ENCODE results near the gene CTRB2.
A peak's percentile ranks its signal among the peaks of the same experiment; 100 is the strongest.

Gene CTRB2

DNA sequence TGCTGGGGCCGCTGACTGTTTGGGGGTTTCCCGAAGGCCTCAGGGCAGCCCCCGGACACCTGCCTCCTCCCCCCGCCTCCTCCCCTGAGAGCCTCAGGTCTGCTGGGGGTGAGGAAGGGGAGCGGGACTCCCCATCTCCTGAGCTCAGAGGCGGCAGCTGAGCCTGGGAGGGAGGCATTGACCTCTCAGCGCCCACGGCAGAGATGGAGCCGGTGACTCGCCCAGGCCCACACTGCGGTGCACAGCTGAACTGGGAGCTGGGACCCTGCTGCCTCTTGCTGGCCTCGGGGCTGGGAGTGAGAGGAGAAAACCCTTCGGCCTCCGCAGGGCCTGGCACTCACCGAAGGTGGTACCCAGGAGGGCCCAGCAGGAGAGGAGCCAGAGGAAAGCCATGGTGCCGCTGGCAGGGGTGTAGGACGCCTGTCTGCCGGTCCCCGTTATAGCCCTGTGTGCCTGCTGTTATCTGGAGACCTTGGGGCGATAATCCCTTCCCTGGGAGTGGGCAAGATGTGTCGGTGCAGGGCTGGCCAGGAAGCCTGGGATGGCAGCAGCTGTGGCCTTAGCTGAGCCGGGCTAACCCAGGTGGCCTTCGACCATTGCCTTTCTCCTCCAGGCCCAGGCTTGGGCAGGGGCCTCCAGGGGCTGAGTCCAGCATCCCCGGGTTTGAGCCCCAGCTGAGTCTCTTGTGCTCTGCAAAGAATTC lies at the start of gene CTRB2:
Gene CTRB2, minus strand, starts transcription at position 413 of the 703 bp plus-strand sequence. Its CDS starts 20 bp downstream, at position 393.
- no peak for DNase-seq (ENCODE audit: low spot score)

DNA sequence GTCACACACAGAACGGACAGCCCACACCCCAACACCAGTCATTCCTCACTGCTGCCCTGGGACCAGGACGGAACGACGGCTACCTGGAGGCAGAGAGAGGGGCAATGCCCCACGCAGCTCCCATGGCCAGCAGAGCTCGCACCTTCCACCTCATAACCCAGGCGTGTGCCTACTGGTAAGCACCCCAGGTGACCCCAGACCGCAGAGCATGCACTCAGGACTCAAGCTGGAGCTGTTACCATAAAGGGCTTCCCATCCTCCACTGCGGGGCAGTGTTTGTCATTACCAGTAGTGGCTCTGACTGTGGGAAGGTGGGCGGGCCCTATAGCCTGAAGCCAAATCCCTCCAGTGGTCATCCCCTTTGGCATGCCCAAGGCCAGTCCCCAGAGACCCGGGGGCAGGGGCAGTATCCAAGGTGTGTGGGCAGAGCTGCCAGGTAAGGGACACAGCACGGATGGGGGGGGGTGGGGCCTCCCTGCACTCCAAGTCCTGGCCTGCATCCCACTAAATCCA lies 49.2 kb upstream of the CTRB2 start:
- peak; percentile 79 for DNase-seq (ENCODE audit: low spot score)

DNA sequence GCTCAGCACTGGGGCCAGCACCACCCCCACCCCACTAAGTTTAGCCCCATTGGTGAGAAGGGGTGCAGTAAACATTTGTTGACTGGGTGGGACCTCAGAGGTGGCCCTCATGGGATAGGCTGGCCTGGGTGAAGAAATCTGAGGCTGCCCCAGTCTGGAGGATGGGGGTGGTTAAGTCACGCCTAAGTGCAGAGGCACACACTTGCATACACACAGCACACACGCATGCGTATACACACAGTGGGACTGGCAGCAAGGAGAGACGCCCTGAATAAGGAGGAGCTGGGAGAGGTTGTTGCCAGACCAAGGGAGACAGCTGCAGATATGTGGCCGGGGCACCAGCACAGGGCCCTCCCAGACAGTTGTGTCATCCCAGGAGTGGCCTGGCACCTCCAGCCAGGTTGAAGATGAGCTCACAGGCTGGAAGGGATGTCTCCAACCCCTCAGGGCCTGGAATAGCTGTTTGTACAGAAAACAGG lies 47.4 kb upstream of the CTRB2 start:
- peak; percentile 96 for DNase-seq (ENCODE audit: low spot score)

DNA sequence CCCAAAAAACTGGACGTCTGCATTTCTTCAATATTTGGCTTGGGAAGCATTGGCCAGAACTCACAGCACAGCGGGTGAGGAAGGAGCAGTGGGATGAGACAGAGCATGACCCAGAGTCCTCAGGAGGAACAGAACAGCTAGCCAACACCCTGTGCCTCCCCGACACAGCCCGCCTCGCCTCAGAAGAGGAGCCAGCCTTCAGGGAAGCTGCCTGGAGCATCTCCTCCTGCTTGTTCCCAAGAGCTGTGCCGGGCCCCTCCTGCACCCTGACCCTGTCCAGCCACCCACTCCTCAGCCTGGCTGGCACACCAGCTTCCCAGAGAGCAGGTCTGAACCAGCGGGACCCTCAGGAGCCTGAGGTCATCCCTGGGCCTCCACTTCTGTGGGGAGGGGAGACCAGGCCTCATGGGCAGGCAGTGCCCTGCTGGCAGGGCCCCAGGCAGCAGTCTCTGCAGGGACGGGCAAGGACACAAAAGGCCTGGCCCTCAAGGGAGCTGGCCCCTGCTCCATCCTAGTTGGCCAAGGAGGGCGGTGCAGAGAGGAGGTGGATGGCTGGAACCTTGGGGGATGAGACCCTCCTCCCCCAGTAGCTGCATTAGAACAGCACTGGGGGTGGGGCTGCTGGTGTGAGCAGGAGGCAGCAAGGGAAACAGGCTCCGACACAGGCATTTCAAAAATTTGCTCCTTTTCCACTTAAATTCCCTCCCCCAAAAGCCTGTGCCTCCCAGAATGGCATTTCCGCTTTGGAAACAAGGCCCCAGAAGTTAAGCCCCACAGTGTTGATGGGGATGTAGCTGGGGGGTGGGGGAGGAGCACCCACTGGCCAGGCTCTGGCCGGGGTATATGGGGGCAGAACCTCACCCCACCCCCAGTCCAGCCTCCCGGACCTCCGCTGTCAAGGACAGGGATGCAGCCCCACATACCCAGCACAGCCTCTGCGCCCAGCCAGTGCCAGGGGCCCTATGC lies 46.3 kb upstream of the CTRB2 start:
- peak; percentile 88 for DNase-seq (ENCODE audit: low spot score)

DNA sequence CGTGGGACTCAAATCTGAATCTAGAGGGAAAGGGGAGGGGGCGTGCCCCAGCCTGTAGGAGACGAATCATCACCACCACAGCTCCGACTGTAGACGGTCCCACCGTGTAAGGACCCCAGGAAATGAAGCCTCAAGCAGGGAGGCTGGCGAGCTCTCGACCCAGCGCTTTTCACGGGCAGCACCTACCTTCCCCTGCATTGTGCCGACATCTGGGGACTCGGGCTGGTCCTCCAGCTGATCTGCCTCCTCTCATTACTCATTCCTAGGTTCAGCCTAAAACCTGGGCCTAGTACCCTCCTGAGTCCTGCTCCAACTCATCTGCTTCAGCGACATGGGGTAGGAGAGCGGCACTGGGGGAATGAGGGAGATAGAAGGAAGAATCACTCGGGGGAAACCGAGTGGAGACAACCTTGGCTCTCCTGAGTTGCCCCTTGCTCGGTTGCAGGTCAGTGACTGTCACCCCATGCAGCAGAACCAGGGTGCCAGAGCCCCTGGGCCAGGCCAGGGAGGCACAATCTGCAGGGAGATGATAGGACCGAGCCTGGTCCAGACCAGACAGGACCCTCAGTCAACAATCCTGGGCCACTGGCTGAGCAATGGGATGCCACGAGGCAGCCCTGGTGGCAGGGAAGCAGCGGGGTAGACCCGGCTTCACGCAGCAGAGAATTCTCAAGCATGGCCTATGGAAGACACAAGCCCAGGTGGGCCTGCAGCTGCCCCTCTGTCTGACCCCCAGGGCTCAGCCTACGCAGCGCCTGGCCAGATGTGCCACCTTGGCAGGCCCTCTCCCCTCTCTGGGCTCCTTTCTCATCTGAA lies 45.3 kb upstream of the CTRB2 start:
- DNase-seq (ENCODE audit: low spot score) = no peak

DNA sequence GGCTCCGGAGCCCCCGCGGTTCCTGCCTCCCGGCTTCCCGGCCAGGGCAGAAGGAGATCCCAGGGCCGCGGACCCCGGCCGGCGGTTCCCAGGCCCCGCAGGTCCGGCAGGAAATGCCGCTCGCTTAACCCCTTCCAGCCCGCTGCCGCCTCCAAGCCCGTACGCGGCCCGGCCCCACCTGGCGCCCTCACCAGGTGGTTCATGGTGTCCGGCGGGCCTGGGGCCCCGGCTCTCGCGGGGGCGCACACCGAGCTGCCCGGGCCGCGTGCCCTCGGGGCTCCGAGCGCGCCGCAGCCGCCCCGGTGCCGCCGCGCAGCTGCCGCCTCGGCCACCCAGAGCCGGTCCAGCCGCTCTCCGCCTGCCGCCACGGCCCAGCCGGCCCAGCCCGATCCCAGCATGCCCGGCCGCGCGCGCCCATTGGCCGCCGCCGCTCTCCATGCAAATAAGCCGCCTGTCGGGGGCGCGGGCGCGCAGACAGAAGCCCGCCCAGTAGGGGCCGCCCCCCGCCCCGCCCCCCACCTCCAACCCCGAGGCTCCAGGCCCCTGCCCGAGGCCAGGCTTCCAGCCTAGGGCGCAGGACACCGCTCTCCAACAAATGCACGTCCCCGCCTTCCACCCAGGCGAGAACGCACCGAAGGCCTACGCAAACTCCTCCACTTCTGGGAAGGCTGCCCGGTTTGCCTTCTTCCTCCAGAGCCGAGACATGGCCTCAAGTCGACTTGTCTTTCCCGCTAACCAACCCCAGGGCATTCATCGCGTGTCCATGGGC lies 44.5 kb upstream of the CTRB2 start, which contains the start of gene BCAR1:
Gene BCAR1, minus strand, starts transcription at position 345 of the 769 bp plus-strand sequence. Its CDS starts 142 bp downstream, at position 203.
- peak; percentile 94 for DNase-seq (ENCODE audit: low spot score)

DNA sequence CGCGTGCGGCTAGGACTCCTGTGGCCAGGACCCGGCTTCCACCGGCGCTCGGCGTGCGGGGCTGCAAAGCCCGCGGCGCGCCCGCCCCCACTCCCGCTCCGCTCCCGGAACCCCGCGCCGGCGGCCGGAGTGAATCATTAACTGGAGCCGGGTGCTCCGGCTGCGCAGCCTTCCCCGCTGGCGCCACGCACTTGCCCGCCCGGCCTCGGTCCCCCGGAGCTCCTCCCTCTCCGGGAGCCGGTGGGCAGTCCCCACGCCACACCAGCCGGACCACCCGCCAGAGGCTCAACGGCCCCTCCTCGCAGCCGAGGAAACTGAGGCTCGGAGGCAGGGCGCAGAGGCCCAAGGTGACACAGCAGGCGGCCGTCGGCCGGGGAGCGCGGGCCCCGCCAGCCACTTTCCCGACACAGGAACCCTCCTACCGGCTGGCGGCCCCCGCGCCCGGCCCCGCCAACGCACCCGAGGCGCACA lies 43.9 kb upstream of the CTRB2 start:
- peak; percentile 80 for DNase-seq (ENCODE audit: low spot score)

DNA sequence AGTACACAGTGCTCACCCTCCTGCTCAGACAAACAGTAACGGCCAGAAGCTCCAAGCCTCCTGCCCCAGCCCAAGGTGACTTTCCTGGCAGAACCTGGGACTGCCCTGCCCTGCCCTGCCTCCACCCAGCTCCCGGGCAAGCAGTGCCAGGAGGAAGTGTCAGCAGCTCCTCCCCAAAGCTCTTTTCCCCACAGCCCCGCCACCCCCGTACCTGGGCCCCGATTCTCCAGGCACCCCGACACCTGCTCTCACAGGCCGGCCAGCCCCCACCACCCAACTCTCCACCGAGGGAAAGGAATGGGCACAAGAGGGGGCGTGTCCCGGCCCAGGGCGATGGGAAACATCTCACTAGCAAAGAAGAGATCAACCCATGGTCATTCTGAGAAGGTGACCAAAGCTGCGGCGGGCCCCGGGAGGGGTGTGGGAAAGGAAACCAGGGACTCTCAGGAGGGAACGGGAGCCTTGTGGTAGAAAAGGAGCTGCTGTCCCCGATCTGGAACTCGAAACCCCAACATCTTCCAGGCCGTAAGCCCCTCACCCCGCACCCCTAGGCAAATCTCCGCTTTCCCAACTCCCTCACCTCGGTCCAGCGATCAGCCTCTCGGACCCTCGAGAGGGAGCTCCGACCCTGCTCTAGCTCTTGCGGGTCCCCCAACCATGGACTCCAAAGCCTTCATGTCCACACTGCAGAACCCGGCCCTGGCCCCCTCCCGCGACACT lies 43.3 kb upstream of the CTRB2 start:
- peak; percentile 75 for DNase-seq (ENCODE audit: low spot score)

DNA sequence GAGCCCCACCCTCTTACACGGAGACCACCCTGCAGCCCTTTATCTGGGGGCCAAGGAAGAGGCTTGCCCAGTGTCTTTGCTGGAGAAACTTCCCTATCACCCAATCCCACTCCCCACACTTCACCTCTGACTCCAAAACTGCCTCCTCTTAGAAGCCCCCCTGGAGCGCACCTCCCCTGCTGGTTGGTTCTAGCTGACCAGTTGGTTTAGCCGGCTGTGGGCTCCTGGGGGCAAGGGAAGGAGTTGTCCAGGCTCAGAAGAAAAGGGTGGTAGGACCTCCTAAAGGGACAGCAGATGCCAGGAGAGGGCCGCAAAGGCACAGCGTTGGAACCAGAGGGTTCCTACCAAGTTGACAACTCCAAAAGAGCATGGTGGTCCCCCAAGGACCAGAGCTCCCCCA lies 42.5 kb upstream of the CTRB2 start:
- DNase-seq (ENCODE audit: low spot score) = no peak

DNA sequence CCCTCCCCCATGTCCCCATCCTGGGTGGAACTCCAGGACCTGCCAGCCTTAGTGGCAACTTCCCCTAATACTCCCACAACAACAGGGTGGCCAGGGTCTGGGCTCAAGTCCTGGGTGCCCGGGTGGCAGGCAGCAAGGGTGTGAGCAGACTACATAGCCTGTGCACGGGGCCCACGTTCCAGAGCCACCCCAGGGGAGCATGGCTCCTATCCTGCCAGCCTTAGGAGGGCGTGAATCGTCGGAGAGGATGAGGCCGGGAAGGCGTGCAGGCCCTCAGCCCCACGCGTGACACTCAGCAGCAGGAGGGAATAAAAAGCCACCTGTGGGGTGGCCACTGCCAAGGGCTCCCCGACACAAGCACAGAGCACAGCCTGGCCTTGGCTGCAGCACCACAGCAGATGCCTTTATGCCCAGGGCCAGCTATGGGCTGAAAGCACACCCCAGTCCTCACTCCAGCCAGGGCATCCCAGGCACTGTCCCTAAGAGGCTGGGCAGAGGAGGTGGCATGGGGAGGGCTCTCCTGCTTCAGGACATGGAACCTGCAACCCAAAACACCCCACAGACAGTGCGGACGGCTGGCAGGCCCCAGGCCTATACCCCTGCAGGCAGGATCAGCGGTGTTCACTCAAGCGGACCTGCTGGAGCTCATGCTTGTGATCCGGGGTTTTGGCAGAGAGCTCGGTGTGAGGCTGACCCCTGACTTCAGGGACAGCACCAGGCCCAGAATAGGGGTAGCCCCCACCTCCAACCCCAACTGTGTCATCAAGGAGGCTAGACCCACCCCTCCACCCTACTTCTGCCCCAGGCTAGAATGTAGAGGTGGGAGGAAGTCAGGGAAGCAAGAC lies 41.8 kb upstream of the CTRB2 start:
- DNase-seq (ENCODE audit: low spot score) = no peak

DNA sequence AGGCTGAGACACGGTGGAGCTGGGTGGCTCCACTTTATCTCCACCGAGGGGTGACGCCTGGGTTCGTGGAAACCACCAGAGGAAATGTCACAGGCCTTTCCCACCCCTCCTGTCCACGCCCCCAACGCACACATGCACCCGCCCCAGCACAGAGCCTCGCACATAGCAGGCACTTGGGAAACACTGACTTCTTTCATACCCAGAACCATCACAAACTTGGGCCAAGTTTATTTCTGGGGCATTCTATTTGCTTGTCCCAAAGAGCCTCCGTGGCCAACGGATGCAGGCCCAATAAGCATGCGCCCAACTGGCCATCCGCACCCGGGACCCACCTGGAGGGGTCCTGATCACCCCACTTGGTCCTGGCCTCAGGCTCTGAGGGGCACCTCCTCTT lies 41.2 kb upstream of the CTRB2 start:
- DNase-seq (ENCODE audit: low spot score) = no peak

DNA sequence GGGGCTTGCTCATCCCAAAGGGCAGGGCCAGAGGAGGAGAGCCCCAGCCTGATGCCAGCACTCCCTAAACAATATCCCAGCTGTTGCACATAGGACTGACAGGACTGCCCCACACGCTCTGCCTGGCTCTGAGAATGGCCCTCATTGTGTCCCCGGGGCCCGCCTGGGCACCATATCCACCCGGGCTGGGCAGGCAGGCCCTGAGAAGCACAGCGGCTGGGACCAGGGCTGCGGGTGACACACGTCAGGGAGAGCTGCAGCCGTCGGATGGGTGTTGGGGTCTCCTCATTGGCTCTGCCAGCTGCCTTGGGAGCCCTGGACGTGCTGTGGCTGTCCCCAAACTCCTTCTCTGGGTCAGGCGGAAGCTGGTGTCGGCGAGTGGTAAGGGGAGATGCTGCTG lies 40.3 kb upstream of the CTRB2 start:
- DNase-seq (ENCODE audit: low spot score) = no peak

DNA sequence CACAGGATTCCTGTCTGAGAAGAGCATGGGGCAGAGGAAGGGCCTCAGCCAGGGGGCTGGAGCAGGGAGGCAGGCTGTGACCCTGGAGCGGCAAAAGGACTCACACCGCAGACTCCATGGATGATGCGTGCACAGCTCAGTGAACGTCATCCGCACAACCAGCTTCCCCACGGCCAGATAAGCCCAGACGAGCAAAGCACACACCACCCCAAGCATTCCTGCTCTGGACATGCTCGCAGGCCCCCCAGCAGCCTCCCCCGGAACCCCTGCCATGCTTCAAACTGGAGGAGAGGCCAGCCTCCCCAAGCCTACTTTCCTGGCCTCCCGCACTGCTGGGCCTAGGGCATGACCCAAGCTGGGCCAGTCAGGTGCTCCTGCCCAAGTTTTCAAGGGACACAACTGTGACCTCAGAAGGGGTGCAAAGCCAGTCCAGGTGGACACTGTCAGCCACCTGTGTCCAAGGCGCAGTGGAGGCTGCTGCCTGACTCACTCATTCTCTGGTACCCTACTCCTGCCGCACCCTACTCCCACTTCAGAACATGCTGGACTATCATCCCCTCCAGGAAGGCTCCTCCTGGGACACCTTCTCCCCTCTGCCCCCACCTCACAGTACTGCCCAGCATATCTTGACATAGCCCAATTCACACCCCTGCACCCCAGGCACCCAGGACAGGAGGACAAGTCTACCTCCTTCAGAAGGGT lies 39.7 kb upstream of the CTRB2 start:
- peak; percentile 77 for DNase-seq (ENCODE audit: low spot score)

DNA sequence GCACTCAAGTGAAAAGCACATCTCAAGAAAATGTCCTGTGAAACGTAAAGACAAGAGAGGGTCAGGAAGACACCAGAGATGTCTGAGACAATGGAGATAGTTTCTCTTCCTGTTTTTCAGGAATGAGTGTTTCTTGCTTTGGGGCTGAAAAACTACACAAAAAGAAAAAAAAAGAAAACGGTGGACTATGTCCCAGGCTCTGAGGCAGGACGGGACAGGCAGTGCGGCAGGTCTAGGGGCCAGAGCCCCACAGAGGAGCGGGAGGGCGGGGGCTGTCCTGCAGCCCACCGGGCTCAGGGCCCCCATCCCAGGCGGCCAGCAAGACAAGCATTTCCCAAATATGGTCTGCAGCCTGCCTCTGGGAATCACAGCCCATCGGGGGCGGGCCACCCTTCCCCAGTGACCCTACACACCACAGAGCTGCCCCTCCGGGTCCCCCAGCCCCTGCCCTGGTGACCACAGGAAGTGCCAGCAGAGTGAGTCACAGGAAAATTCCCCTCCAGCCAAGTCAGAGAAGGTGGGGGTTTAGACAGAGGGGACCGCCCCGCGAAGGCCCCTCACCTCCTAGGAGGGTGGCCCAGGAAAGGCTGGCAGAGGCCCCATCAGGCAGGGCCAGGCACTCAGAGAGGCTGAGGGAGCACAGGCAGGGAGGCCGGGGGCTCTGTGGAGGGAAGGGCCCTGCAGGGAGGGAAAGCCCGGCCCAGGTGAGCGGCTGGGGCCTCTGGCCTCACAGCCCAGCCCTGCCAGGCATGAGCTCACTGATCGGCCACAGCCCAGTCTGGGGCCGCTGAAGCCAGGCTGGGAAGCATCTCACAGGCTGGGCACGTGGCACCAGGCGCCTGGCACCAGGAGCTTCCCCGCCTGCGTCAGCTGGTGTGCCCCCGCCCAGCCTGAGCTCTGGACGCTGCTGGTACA lies 38.1 kb upstream of the CTRB2 start:
- DNase-seq (ENCODE audit: low spot score) = peak; percentile 97

DNA sequence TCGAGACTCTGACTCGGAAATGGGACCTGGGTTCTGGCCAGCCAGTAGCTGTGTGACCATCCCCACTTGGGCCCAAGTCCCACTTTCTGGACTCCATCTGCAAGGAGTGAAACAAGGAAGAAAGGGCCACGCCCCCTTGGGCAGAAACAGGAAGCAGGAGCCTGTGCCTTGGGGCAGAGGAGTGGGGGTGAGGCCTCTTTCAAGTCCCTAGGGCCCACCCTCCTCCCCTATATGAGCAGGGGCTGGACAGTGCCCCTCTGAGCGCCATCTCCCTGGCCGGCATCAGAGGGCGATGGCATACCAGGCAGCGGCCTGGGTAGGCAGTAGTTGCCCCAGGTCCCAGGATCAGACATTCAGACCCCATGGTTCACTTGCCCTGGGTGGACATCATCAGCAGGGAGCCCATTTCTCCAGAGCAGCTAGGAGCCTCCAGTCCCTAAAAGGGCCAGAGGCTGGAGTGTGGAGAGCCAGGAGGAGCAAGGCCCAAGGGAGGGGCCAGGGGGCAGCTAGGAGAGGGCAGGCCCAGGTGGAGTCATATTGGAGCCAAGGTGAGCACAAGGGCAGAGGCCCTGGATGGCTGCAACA lies 37.4 kb upstream of the CTRB2 start:
- DNase-seq (ENCODE audit: low spot score) = no peak

DNA sequence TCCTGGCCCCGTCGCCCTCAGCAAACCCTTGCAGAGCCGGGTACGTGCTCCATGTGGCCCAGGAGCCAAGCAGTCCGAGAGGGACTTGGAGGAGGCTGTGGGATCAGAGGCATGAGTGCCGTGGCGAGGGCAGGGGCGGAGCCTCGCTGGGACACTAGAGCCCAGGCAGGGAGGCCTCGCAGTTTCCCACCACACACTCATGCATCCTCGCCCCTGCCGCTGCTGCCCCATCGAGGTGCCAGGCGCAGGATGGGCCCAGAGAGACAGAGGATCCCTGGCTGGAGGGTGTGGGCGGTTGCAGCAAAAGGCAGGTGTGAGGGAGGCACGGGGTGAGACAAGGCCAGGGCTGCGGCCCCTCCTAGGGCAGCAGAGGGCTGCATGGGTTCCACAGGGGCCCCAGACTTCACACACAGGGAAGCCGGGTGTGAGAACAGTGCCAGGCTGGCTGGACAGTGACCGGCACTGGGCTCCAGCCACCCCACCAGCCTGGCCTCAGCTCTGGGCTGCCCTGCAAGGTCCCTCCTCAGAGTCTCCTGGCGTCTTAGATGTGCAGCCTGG lies 36.8 kb upstream of the CTRB2 start:
- no peak for DNase-seq (ENCODE audit: low spot score)
